Tibial nerve (tissue), 3 donors: ENCODE measurements around the gene MYOG.

Source experiments
- CTCF ChIP-seq, 5 experiments: fragments of 200-600 bp in 3 of 5; fragments of 450-650 bp in 2 of 5; sonication (generic) in 3 of 5; IDR thresholded peaks; one replicate each; pipeline ENCODE4 v1.5.1; 2016 to 2019; ENCODE audit warnings: antibody characterized with exemption in 5 of 5, mild to moderate bottlenecking in 3 of 5, moderate library complexity in 2 of 5
- POLR2A ChIP-seq, 2 donors: fragments of 450-650 bp; IDR thresholded peaks; one replicate each; pipeline ENCODE4 v1.6.1; 2017; ENCODE audit warnings: antibody characterized with exemption in 2 of 2, mild to moderate bottlenecking in 2 of 2, moderate library complexity in 2 of 2

GRCh38 chr1:203074610-203075009, 11.2 kb downstream of the MYOG start:
- TF ChIP-seq CTCF (IDR thresholded peaks at IDR 0.05) (no peak), POLR2A (IDR thresholded peaks at IDR 0.05) (no peak)
